ENCODE data around the gene PIGT.

The PIGT gene

DNA sequence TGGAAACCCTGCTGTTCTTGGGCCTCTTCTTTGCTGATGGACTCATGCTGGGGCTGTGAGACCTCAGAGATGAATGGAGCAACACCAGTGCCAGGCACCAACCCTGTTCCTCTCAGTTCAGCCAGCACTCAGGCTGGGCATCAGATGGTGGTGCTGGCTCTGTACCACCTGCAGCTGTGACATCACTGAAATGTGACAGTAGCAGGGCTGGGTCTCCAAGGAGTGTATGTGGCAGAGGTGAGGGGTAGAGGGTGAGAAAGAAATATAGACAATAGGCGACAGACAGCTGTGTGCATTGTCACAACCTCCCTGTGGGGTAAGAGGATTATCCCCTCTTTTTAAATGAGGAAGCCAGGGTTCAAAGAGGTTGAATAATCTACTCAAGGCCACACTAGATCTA lies 37.8 kb upstream of the PIGT start, which contains the start of gene TP53TG5:
Gene TP53TG5 (minus strand): TSS at position 135 of the 400 bp plus-strand sequence. CDS start 89 bp downstream, at position 46.
- Histone ChIP-seq H3K4me1 (ENCODE audit: control extremely low read depth in 1 of 4, control insufficient read depth in 4 of 4, insufficient read depth in 4 of 4, low read length in 3 of 4) (peaks cover 0 to 9% (median 5%) of the 10 kb centered on the region in 4 experiments), H3K27me3 (replicated peaks in 2 of 5; ENCODE audit: control insufficient read depth in 4 of 5, insufficient read depth in 5 of 5, low read length in 4 of 5) (no peaks in the 10 kb centered on the region), H3K4me3 (ENCODE audit: control insufficient read depth in 1 of 7, extremely low read depth in 1 of 7, insufficient read depth in 4 of 7, low read depth in 2 of 7, low read length in 6 of 7) (no peak within 1 kb of the TSS), H3K9me3 (ENCODE audit: control extremely low read depth in 1 of 5, control insufficient read depth in 4 of 5, insufficient read depth in 2 of 5, low read depth in 1 of 5, low read length in 4 of 5) (no peaks in the 10 kb centered on the region), H3K36me3 (ENCODE audit: control insufficient read depth in 4 of 4, insufficient read depth in 4 of 4, low read length in 3 of 4) (no peaks in the 10 kb centered on the region), H3K27ac (ENCODE audit: insufficient read depth in 1 of 2, low read depth in 1 of 2, low read length in 2 of 2, poor library complexity in 1 of 2, severe bottlenecking in 2 of 2) (no peak within 1 kb of the TSS)
- ChIA-PET POLR2A (no interaction called here), CTCF (interaction anchor here (6.2 to 22.7 kb wide), 3 partner anchors 29 to 57 kb away, joined by 37 to 353 read pairs (median 53); partner anchors contain the start of gene DBNDD2)
- 83% methylated on average over 1 of the region's 1 CpG for WGBS (ENCODE audit: insufficient coverage)
- no peak for DNase-seq

DNA sequence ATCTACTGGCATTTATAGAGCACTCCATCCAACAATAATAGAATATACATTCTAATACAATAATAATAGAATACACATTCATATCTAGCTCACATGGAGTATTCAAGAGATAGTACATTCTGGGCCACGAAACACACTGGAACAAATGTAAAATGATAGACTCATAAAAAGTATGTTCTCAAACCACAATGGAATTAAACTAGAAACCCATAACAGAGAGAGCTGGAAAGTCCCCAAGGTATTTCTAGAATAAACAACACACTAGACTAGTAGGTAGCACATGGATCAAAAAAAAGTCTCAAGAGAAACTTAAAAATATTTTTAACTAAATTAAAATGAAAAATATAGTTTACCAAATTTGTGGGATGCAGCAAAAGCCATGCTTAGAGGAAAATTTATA lies 28.7 kb upstream of the PIGT start:
- H3K4me3 ChIP-seq (ENCODE audit: control insufficient read depth in 1 of 7, extremely low read depth in 1 of 7, insufficient read depth in 4 of 7, low read depth in 2 of 7, low read length in 6 of 7), result no peak overlapping the region
- ChIA-PET CTCF (interaction anchor here (1.6 to 3.6 kb wide), 4 partner anchors 10 to 64 kb away, joined by 4 to 20 read pairs (median 8); no protein-coding TSS in a partner anchor), POLR2A (no interaction called here)
- H3K9me3 ChIP-seq (ENCODE audit: control extremely low read depth in 1 of 5, control insufficient read depth in 4 of 5, insufficient read depth in 2 of 5, low read depth in 1 of 5, low read length in 4 of 5), result no peaks in the 10 kb centered on the region
- H3K4me1 ChIP-seq (ENCODE audit: control extremely low read depth in 1 of 4, control insufficient read depth in 4 of 4, insufficient read depth in 4 of 4, low read length in 3 of 4), result no peaks in the 10 kb centered on the region
- H3K27ac ChIP-seq (ENCODE audit: insufficient read depth in 1 of 2, low read depth in 1 of 2, low read length in 2 of 2, poor library complexity in 1 of 2, severe bottlenecking in 2 of 2), result no peak overlapping the region
- WGBS (ENCODE audit: insufficient coverage), result no CpG with 5 or more reads among the region's 1 CpG
- H3K27me3 ChIP-seq (replicated peaks in 2 of 5; ENCODE audit: control insufficient read depth in 4 of 5, insufficient read depth in 5 of 5, low read length in 4 of 5), result no peaks in the 10 kb centered on the region
- H3K36me3 ChIP-seq (ENCODE audit: control insufficient read depth in 4 of 4, insufficient read depth in 4 of 4, low read length in 3 of 4), result no peaks in the 10 kb centered on the region
- no peak for DNase-seq

DNA sequence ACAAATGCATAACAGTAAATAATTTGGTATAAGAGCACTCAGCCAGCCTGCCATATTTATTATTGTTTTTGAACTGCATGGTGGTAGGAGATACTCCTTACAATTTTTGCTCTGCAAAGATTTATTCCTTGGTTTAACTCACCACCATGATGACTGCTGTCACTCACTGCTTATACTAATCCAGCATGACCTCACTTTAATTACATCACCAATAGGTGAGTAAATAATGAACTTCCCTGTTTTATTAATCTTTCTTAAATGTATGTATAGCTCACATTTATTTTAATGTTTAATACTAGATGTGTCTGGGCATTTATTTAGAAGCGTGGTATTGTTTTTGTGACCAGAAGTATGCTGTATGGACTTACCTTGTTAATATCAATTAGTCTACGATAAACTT lies 25.0 kb upstream of the PIGT start:
- H3K4me3 ChIP-seq (ENCODE audit: control insufficient read depth in 1 of 7, extremely low read depth in 1 of 7, insufficient read depth in 4 of 7, low read depth in 2 of 7, low read length in 6 of 7), result no peak overlapping the region
- no peaks in the 10 kb centered on the region for H3K36me3 ChIP-seq (ENCODE audit: control insufficient read depth in 4 of 4, insufficient read depth in 4 of 4, low read length in 3 of 4)
- ChIA-PET POLR2A (interaction anchor here (0.6 to 1.0 kb wide), 2 partner anchors 18 to 45 kb away, joined by 3 to 4 read pairs; no protein-coding TSS in a partner anchor), CTCF (interaction anchor here (0.8 to 2.3 kb wide), 2 partner anchors 12 to 46 kb away, joined by 3 to 9 read pairs; no protein-coding TSS in a partner anchor)
- no peak for DNase-seq
- no peaks in the 10 kb centered on the region for H3K4me1 ChIP-seq (ENCODE audit: control extremely low read depth in 1 of 4, control insufficient read depth in 4 of 4, insufficient read depth in 4 of 4, low read length in 3 of 4)
- no CpG with 5 or more reads among the region's 2 CpGs for WGBS (ENCODE audit: insufficient coverage)
- no peak overlapping the region for H3K27ac ChIP-seq (ENCODE audit: insufficient read depth in 1 of 2, low read depth in 1 of 2, low read length in 2 of 2, poor library complexity in 1 of 2, severe bottlenecking in 2 of 2)
- no peaks in the 10 kb centered on the region for H3K9me3 ChIP-seq (ENCODE audit: control extremely low read depth in 1 of 5, control insufficient read depth in 4 of 5, insufficient read depth in 2 of 5, low read depth in 1 of 5, low read length in 4 of 5)
- no peaks in the 10 kb centered on the region for H3K27me3 ChIP-seq (replicated peaks in 2 of 5; ENCODE audit: control insufficient read depth in 4 of 5, insufficient read depth in 5 of 5, low read length in 4 of 5)

GRCh38 chr20:45391559-45391958 lies 24.4 kb upstream of the PIGT start:
- Histone ChIP-seq H3K4me3 (ENCODE audit: control insufficient read depth in 1 of 7, extremely low read depth in 1 of 7, insufficient read depth in 4 of 7, low read depth in 2 of 7, low read length in 6 of 7) (no peak overlapping the region), H3K4me1 (ENCODE audit: control extremely low read depth in 1 of 4, control insufficient read depth in 4 of 4, insufficient read depth in 4 of 4, low read length in 3 of 4) (no peaks in the 10 kb centered on the region), H3K27me3 (replicated peaks in 2 of 5; ENCODE audit: control insufficient read depth in 4 of 5, insufficient read depth in 5 of 5, low read length in 4 of 5) (no peaks in the 10 kb centered on the region), H3K9me3 (ENCODE audit: control extremely low read depth in 1 of 5, control insufficient read depth in 4 of 5, insufficient read depth in 2 of 5, low read depth in 1 of 5, low read length in 4 of 5) (no peaks in the 10 kb centered on the region), H3K36me3 (ENCODE audit: control insufficient read depth in 4 of 4, insufficient read depth in 4 of 4, low read length in 3 of 4) (no peaks in the 10 kb centered on the region), H3K27ac (ENCODE audit: insufficient read depth in 1 of 2, low read depth in 1 of 2, low read length in 2 of 2, poor library complexity in 1 of 2, severe bottlenecking in 2 of 2) (no peak overlapping the region)
- ChIA-PET CTCF (interaction anchor here (0.8 to 2.3 kb wide), 2 partner anchors 11 to 46 kb away, joined by 3 to 9 read pairs; no protein-coding TSS in a partner anchor), POLR2A (interaction anchor here (0.6 to 1.0 kb wide), 2 partner anchors 19 to 45 kb away, joined by 3 to 4 read pairs; no protein-coding TSS in a partner anchor)
- 100% methylated on average over 2 of the region's 2 CpGs for WGBS (ENCODE audit: insufficient coverage)
- no peak for DNase-seq

DNA sequence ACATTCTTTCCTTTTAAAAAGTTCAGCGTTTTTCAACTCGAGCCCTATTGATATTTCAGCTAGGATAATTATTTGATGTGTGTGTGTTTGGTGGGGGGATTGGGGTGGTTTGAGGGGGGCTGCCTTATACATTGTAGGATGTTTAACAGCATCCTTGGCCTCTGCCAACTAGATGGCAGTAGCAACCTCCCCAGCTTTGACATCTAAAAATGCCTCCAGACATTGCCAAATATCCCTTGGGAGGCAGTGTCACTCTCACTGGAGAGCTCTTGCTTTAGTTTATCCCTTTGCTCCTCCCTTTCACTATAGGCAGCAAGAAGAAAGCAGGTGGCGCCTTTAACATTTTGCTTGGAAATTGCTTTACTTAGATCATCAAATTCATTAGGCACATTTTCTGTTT lies 23.2 kb upstream of the PIGT start:
- ChIA-PET POLR2A (no interaction called here), CTCF (interaction anchor here (0.6 to 2.3 kb wide), 5 partner anchors 12 to 1124 kb away, joined by 3 to 9 read pairs (median 3); no protein-coding TSS in a partner anchor)
- 100% methylated on average over 1 of the region's 3 CpGs for WGBS (ENCODE audit: insufficient coverage)
- Histone ChIP-seq H3K9me3 (ENCODE audit: control extremely low read depth in 1 of 5, control insufficient read depth in 4 of 5, insufficient read depth in 2 of 5, low read depth in 1 of 5, low read length in 4 of 5) (no peaks in the 10 kb centered on the region), H3K4me1 (ENCODE audit: control extremely low read depth in 1 of 4, control insufficient read depth in 4 of 4, insufficient read depth in 4 of 4, low read length in 3 of 4) (no peaks in the 10 kb centered on the region), H3K27ac (ENCODE audit: insufficient read depth in 1 of 2, low read depth in 1 of 2, low read length in 2 of 2, poor library complexity in 1 of 2, severe bottlenecking in 2 of 2) (no peak overlapping the region), H3K36me3 (ENCODE audit: control insufficient read depth in 4 of 4, insufficient read depth in 4 of 4, low read length in 3 of 4) (no peaks in the 10 kb centered on the region), H3K27me3 (replicated peaks in 2 of 5; ENCODE audit: control insufficient read depth in 4 of 5, insufficient read depth in 5 of 5, low read length in 4 of 5) (no peaks in the 10 kb centered on the region), H3K4me3 (ENCODE audit: control insufficient read depth in 1 of 7, extremely low read depth in 1 of 7, insufficient read depth in 4 of 7, low read depth in 2 of 7, low read length in 6 of 7) (no peak overlapping the region)
- no peak for DNase-seq

DNA sequence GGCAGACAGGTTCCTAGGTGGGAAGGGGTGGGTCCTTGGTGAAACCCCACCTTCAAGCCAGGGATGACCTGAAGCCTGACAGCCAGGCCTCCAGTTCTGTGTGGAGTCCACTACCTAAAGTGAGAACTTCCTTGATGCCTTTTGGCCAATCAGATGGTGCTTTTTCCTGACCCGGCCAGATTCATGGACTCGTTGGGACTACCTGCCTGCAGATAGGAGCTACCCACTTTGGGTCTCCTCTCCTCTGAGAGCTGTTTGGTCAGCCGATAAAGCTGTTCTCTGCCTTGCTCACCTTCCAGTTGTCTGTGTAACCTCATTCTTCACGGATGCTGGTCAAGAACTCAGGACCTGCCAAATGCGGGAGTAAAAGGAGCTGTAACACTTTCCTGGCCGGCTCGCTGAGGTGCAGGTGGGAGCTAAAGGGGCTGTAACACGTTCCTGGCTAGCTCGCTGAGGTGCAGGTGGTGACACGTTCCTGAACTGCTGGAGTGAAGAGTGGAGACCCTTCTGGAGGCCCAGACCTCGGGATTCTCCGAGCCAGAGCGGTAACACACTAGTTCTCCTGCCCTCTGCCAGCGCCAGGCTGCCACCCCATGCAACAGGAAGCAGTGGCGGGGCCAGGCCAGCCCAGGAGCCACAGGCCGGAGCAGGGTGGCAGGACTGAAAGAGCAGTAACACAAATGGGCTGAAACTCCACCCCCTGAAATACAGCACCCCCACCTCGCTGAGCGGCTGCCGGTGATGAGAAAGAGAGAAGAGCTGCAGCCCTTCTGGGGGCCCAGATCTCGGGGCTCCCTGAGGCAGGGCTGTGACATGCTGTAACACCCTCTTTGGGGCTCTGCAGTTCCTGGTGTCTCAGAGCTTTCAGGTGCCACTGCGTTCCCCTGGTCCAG lies 21.5 kb upstream of the PIGT start:
- no peak overlapping the region for H3K4me3 ChIP-seq (ENCODE audit: control insufficient read depth in 1 of 7, extremely low read depth in 1 of 7, insufficient read depth in 4 of 7, low read depth in 2 of 7, low read length in 6 of 7)
- ChIA-PET POLR2A (no interaction called here), CTCF (interaction anchor here (0.6 to 1.8 kb wide), 5 partner anchors 9 to 42 kb away, joined by 3 to 6 read pairs (median 4); partner anchors contain the start of gene SYS1)
- no peaks in the 10 kb centered on the region for H3K36me3 ChIP-seq (ENCODE audit: control insufficient read depth in 4 of 4, insufficient read depth in 4 of 4, low read length in 3 of 4)
- 90% methylated on average over 20 of the region's 21 CpGs for WGBS (ENCODE audit: insufficient coverage)
- H3K9me3 ChIP-seq (ENCODE audit: control extremely low read depth in 1 of 5, control insufficient read depth in 4 of 5, insufficient read depth in 2 of 5, low read depth in 1 of 5, low read length in 4 of 5), result peaks cover 0 to 2% (median 0%) of the 10 kb centered on the region in 5 experiments
- H3K27me3 ChIP-seq (replicated peaks in 2 of 5; ENCODE audit: control insufficient read depth in 4 of 5, insufficient read depth in 5 of 5, low read length in 4 of 5), result no peaks in the 10 kb centered on the region
- DNase-seq, result no peak
- no peak overlapping the region for H3K27ac ChIP-seq (ENCODE audit: insufficient read depth in 1 of 2, low read depth in 1 of 2, low read length in 2 of 2, poor library complexity in 1 of 2, severe bottlenecking in 2 of 2)
- no peaks in the 10 kb centered on the region for H3K4me1 ChIP-seq (ENCODE audit: control extremely low read depth in 1 of 4, control insufficient read depth in 4 of 4, insufficient read depth in 4 of 4, low read length in 3 of 4)

GRCh38 chr20:45395114-45395415 lies 20.9 kb upstream of the PIGT start:
- CTCF ChIA-PET, result interaction anchor here (0.9 to 1.8 kb wide), 4 partner anchors 9 to 42 kb away, joined by 3 to 6 read pairs (median 4); partner anchors contain the start of gene SYS1
- Histone ChIP-seq H3K27ac (ENCODE audit: insufficient read depth in 1 of 2, low read depth in 1 of 2, low read length in 2 of 2, poor library complexity in 1 of 2, severe bottlenecking in 2 of 2) (no peak overlapping the region), H3K36me3 (ENCODE audit: control insufficient read depth in 4 of 4, insufficient read depth in 4 of 4, low read length in 3 of 4) (no peaks in the 10 kb centered on the region), H3K9me3 (ENCODE audit: control extremely low read depth in 1 of 5, control insufficient read depth in 4 of 5, insufficient read depth in 2 of 5, low read depth in 1 of 5, low read length in 4 of 5) (peaks cover 0 to 2% (median 0%) of the 10 kb centered on the region in 5 experiments), H3K27me3 (replicated peaks in 2 of 5; ENCODE audit: control insufficient read depth in 4 of 5, insufficient read depth in 5 of 5, low read length in 4 of 5) (no peaks in the 10 kb centered on the region), H3K4me3 (ENCODE audit: control insufficient read depth in 1 of 7, extremely low read depth in 1 of 7, insufficient read depth in 4 of 7, low read depth in 2 of 7, low read length in 6 of 7) (no peak overlapping the region), H3K4me1 (ENCODE audit: control extremely low read depth in 1 of 4, control insufficient read depth in 4 of 4, insufficient read depth in 4 of 4, low read length in 3 of 4) (no peaks in the 10 kb centered on the region)
- 100% methylated on average over 7 of the region's 7 CpGs for WGBS (ENCODE audit: insufficient coverage)
- no peak for DNase-seq
- POLR2A ChIA-PET, result no interaction called here

Data from common myeloid progenitor, CD34-positive (primary cell).